Tibial nerve (tissue), 4 donors: ENCODE measurements around the gene RPS6KA6. TPM values are rescaled to one million over a fixed set of nuclear protein-coding genes. Genes with fewer than 3 reads are reported as not detected.

Experiments used
- DNase-seq, 2 donors: peaks; one replicate each; pipeline ENCODE4 v3.0.0-alpha.2; 2019; ENCODE audit warnings: low spot score in 2 of 2
- H3K27ac ChIP-seq, 4 donors: fragments of 200-600 bp; sonication (generic) in 3 of 4; one replicate each; pipeline ENCODE4 v1.5.1; 2017 to 2019; ENCODE audit warnings: mild to moderate bottlenecking in 1 of 4
- H3K27me3 ChIP-seq, 2 donors: fragments of 200-600 bp; sonication (generic) in 1 of 2; one replicate each; pipeline versions ENCODE4 v1.5.1 to v1.6.0; 2017 to 2019
- H3K36me3 ChIP-seq, 3 donors: fragments of 200-600 bp; sonication (generic); one replicate each; pipeline ENCODE4 v1.5.1; 2018 to 2019
- H3K4me1 ChIP-seq, 4 donors: fragments of 200-600 bp; sonication (generic) in 3 of 4; one replicate each; pipeline ENCODE4 v1.5.1; 2017 to 2019
- H3K4me3 ChIP-seq, 4 donors: fragments of 200-600 bp; sonication (generic) in 3 of 4; one replicate each; pipeline ENCODE4 v1.5.1; 2017 to 2019; ENCODE audit warnings: mild to moderate bottlenecking in 1 of 4, moderate library complexity in 1 of 4
- H3K9me3 ChIP-seq, 4 donors: fragments of 200-600 bp; sonication (generic) in 3 of 4; one replicate each; pipeline ENCODE4 v1.5.1; 2017 to 2019
- CTCF ChIP-seq, 5 experiments: fragments of 200-600 bp in 3 of 5; fragments of 450-650 bp in 2 of 5; sonication (generic) in 3 of 5; IDR thresholded peaks; one replicate each; pipeline ENCODE4 v1.5.1; 2016 to 2019; ENCODE audit warnings: antibody characterized with exemption in 5 of 5, mild to moderate bottlenecking in 3 of 5, moderate library complexity in 2 of 5
- EP300 ChIP-seq, 2 donors: sonication (generic); formaldehyde crosslinking; IDR thresholded peaks; one replicate each; pipeline ENCODE4 v1.6.1; 2017; ENCODE audit warnings: antibody characterized with exemption in 2 of 2, mild to moderate bottlenecking in 1 of 2
- POLR2A ChIP-seq, 2 donors: fragments of 450-650 bp; IDR thresholded peaks; one replicate each; pipeline ENCODE4 v1.6.1; 2017; ENCODE audit warnings: antibody characterized with exemption in 2 of 2, mild to moderate bottlenecking in 2 of 2, moderate library complexity in 2 of 2
- WGBS, 2 donors: methylation state at CpG; one replicate each; pipeline ENCODE4 v1.1.5; 2018; 5-methylcytosine and 5-hydroxymethylcytosine counted together
- total RNA-seq, 4 donors: library from RNA; depleted of rRNA; stranded (reverse); fragments of >200 nt; gene quantifications; one replicate each; pipeline ENCODE4 v1.1.0, GENCODE V29; 2016

The RPS6KA6 gene
- total RNA-seq, 4 donors from 2014 or later, result 0.60 to 4.3 (median 1.4) TPM

- WGBS, 2 donors, result 39% methylated on average over 1 of the region's 1 CpG
- Histone ChIP-seq H3K27me3 (no peaks in the 10 kb centered on the region), H3K36me3 (no peaks in the 10 kb centered on the region), H3K27ac (no peak overlapping the region), H3K9me3 (peaks cover 0 to 12% (median 1%) of the 10 kb centered on the region in 4 donors), H3K4me3 (no peak overlapping the region), H3K4me1 (no peaks in the 10 kb centered on the region)
- no peak for TF ChIP-seq POLR2A (IDR thresholded peaks at IDR 0.05)
- no peak for TF ChIP-seq CTCF (IDR thresholded peaks at IDR 0.05)
- no peak for TF ChIP-seq EP300 (IDR thresholded peaks at IDR 0.05)
- no peak for DNase-seq
Observed at GRCh38 chrX:84197550-84197949, 9.6 kb upstream of the RPS6KA6 start.

- no peaks in the 10 kb centered on the region for H3K27me3 ChIP-seq
- H3K27ac ChIP-seq, result no peak overlapping the region
- WGBS, 2 donors, result 84 to 93% methylated on average over 1 of the region's 1 CpG
- no peaks in the 10 kb centered on the region for H3K4me1 ChIP-seq
- H3K4me3 ChIP-seq, result no peak overlapping the region
- DNase-seq, result no peak
- peaks cover 0 to 4% (median 0%) of the 10 kb centered on the region in 4 donors for H3K9me3 ChIP-seq
- TF ChIP-seq POLR2A (IDR thresholded peaks at IDR 0.05) (no peak), CTCF (IDR thresholded peaks at IDR 0.05) (no peak), EP300 (IDR thresholded peaks at IDR 0.05) (no peak)
- no peaks in the 10 kb centered on the region for H3K36me3 ChIP-seq
Observed at GRCh38 chrX:84192006-84192405, 4.0 kb upstream of the RPS6KA6 start.

- no peaks in the 10 kb centered on the region for H3K36me3 ChIP-seq
- no peak overlapping the region for H3K27ac ChIP-seq
- H3K9me3 ChIP-seq, result peaks cover 0 to under 1% (median 0%) of the 10 kb centered on the region in 4 donors
- 54 to 58% methylated on average over 6 of the region's 6 CpGs for WGBS, 2 donors
- TF ChIP-seq CTCF (IDR thresholded peaks at IDR 0.05) (no peak), POLR2A (IDR thresholded peaks at IDR 0.05) (no peak)
- H3K27me3 ChIP-seq, result no peaks in the 10 kb centered on the region
- H3K4me3 ChIP-seq, result no peak overlapping the region
- DNase-seq, result no peak
- H3K4me1 ChIP-seq, result no peaks in the 10 kb centered on the region
Observed at GRCh38 chrX:84189125-84189524, 1.1 kb upstream of the RPS6KA6 start.

GRCh38 chrX:84188320-84188834 lies 378 bp upstream of the RPS6KA6 start:
- H3K27ac ChIP-seq, result peak overlapping the region in 2 of 4 donors; percentile 40 to 67

More at GRCh38 chrX:84188320-84188834, 378 bp upstream of the RPS6KA6 start:
- DNase-seq, result peak in 1 of 2 donors; percentile 4
- H3K4me1 ChIP-seq, result no peaks in the 10 kb centered on the region
- TF ChIP-seq EP300 (IDR thresholded peaks at IDR 0.05) (no peak), CTCF (IDR thresholded peaks at IDR 0.05) (no peak), POLR2A (IDR thresholded peaks at IDR 0.05) (no peak)
- H3K36me3 ChIP-seq, result no peaks in the 10 kb centered on the region
- no peaks in the 10 kb centered on the region for H3K27me3 ChIP-seq
- no peaks in the 10 kb centered on the region for H3K9me3 ChIP-seq
- peak overlapping the region; percentile 25 to 65 (median 36) for H3K4me3 ChIP-seq
- 16 to 44% methylated on average over 4 to 17 of the region's 19 CpGs for WGBS, 2 donors
